ENCODE measurements around the gene EBLN1. TPM values are rescaled to one million over a fixed set of nuclear protein-coding genes. Genes with fewer than 3 reads are reported as not detected.

The EBLN1 gene
- total and polyA plus RNA-seq, 9 donors = not detected

DNA sequence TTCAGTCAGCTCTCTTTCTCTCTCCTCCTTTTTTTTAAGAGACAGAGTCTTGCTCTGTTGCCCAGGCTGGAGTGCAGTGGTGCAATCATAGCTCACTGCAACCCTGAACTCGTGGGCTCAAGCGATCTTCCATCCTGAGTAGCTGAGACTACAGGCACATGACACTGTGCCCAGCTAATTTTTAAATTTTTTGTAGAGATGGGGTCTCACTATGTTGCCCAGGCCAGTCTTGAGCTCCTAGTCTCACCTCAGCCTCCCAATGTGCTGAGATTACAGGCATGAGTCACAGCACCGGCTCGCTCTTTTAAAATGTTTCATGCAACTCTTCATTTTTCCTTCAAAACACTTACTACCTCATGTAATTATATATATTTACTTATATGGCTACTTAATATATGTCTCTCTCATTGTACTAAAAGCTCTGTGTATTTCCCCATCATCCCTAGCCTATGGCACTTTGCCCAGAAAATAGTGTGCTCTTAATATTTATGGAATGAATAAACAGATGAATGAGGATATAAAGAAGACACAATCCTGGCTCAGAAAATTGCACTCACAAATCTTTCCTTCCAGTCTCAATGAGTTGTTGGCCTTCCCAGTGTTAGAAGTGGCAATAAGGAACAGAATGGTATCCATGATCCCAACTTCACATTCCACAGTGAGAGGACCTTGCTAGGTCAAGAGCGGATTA, 33.9 kb downstream of the EBLN1 start:
- H3K27ac ChIP-seq = no peak overlapping the region
- H3K36me3 ChIP-seq = no peaks in the 10 kb centered on the region
- H3K9me3 ChIP-seq = no peaks in the 10 kb centered on the region
- 76 to 88% (median 85%) methylated on average over 5 of the region's 5 CpGs for WGBS, 3 donors
- no peaks in the 10 kb centered on the region for H3K27me3 ChIP-seq
- no peak overlapping the region for H3K4me3 ChIP-seq
- DNase-seq = no peak
- H3K4me1 ChIP-seq (ENCODE audit: insufficient read depth) = no peaks in the 10 kb centered on the region
- TF ChIP-seq POLR2A (IDR thresholded peaks at IDR 0.05) = no peak
- TF ChIP-seq, protein P1, sequence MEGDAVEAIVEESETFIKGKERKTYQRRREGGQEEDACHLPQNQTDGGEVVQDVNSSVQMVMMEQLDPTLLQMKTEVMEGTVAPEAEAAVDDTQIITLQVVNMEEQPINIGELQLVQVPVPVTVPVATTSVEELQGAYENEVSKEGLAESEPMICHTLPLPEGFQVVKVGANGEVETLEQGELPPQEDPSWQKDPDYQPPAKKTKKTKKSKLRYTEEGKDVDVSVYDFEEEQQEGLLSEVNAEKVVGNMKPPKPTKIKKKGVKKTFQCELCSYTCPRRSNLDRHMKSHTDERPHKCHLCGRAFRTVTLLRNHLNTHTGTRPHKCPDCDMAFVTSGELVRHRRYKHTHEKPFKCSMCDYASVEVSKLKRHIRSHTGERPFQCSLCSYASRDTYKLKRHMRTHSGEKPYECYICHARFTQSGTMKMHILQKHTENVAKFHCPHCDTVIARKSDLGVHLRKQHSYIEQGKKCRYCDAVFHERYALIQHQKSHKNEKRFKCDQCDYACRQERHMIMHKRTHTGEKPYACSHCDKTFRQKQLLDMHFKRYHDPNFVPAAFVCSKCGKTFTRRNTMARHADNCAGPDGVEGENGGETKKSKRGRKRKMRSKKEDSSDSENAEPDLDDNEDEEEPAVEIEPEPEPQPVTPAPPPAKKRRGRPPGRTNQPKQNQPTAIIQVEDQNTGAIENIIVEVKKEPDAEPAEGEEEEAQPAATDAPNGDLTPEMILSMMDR (IDR thresholded peaks at IDR 0.05) = no peak
- no peak for TF ChIP-seq EP300 (IDR thresholded peaks at IDR 0.05)
- intact Hi-C loops (cut with DNase I) = no loop called here

DNA sequence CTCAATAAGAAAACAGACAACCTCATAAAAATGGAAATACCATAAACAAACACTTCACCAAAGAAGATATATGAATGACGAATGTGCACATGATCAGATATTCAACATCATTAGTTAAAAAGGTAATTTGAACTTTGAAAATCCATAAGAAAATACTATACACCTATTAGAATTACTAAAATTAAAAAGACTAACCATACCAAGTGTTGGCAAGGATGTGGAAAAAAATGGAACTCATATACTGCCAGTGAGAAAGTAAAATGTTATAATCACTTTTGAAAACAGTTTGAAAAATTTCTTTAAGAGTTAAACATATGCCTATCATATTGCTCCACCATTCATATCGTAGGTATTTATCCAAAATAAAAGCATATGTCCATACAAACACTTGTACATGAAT, 37.1 kb downstream of the EBLN1 start:
- WGBS, 3 donors = 82 to 95% (median 86%) methylated on average over 2 of the region's 2 CpGs
- intact Hi-C loops (cut with DNase I) = no loop called here
- H3K27me3 ChIP-seq = no peaks in the 10 kb centered on the region
- H3K4me1 ChIP-seq (ENCODE audit: insufficient read depth) = no peaks in the 10 kb centered on the region
- TF ChIP-seq, protein P1 (IDR thresholded peaks at IDR 0.05) = no peak
- TF ChIP-seq EP300 (IDR thresholded peaks at IDR 0.05) (no peak), POLR2A (IDR thresholded peaks at IDR 0.05) (no peak)
- H3K27ac ChIP-seq = no peak overlapping the region
- no peaks in the 10 kb centered on the region for H3K36me3 ChIP-seq
- no peak overlapping the region for H3K4me3 ChIP-seq
- no peaks in the 10 kb centered on the region for H3K9me3 ChIP-seq
- no peak for DNase-seq

DNA sequence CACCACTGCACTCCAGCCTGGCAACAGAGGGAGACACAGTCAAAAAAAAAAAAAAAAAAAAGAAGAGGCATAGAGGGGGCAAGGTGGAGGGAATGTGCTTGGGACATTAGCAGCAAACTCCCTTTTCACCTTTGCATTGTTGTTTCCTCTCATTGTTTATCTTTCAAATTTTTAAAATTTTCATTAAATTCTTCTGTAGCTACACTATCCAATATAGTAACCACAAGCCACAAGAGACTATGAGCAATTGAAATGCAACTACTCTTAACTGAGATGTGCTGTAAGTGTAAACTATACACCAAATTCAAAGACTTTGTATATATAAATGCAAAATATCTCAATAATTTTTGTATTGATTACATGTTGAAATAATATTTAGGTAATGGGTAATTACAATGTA, 43.4 kb downstream of the EBLN1 start:
- Histone ChIP-seq H3K27me3 (no peaks in the 10 kb centered on the region), H3K27ac (no peak overlapping the region), H3K4me1 (ENCODE audit: insufficient read depth) (no peaks in the 10 kb centered on the region), H3K9me3 (no peaks in the 10 kb centered on the region), H3K36me3 (no peaks in the 10 kb centered on the region), H3K4me3 (no peak overlapping the region)
- TF ChIP-seq POLR2A (IDR thresholded peaks at IDR 0.05) (no peak), EP300 (IDR thresholded peaks at IDR 0.05) (no peak)
- TF ChIP-seq, protein P1 (IDR thresholded peaks at IDR 0.05) = no peak
- DNase-seq = no peak
- intact Hi-C loops (cut with DNase I) = no loop called here

DNA sequence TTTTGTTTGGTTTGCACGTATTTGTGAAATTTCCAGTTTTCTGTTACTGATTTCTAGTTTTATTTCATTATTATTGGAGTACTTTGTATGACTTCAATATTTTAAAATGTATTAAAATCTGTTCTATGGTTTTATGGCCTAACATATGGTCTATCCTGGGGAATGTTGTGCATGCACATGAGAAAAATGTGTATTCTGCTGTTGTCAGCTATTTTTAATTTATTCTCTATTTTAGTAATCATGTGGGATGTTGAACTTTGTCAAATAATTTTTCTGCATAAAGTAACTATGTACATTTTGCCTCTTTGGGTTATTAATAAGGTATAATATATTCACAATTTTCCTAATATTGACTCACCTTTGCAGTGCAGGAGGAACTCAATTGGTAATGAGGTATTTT, 46.7 kb downstream of the EBLN1 start:
- intact Hi-C loops (cut with DNase I) = no loop called here

More for the DNA sequence above, 46.7 kb downstream of the EBLN1 start:
- TF ChIP-seq EP300 (IDR thresholded peaks at IDR 0.05) (no peak), POLR2A (IDR thresholded peaks at IDR 0.05) (no peak)
- TF ChIP-seq, protein P1 (IDR thresholded peaks at IDR 0.05) = no peak
- no peaks in the 10 kb centered on the region for H3K27me3 ChIP-seq
- H3K9me3 ChIP-seq = no peaks in the 10 kb centered on the region
- 82 to 98% (median 95%) methylated on average over 1 of the region's 1 CpG for whole genome bisulfite sequencing, 3 donors
- H3K36me3 ChIP-seq = no peaks in the 10 kb centered on the region
- no peak overlapping the region for H3K4me3 ChIP-seq
- DNase-seq = no peak
- H3K27ac ChIP-seq = no peak overlapping the region
- H3K4me1 ChIP-seq (ENCODE audit: insufficient read depth) = no peaks in the 10 kb centered on the region

Data from ovary (tissue), 9 donors.